ENCODE results near the gene SMIM43.
A peak's percentile ranks its signal among the peaks of the same experiment; 100 is the strongest.

Gene SMIM43

GRCh38 chr4:121764702-121765367 is at the start of gene SMIM43:
TSS of gene SMIM43 (minus strand) at chr4:121765164. CDS start at chr4:121765105, 59 bp downstream.
- DNase-seq, result no peak

GRCh38 chr4:121814756-121815155 is 49.8 kb upstream of the SMIM43 start:
- no peak for DNase-seq

GRCh38 chr4:121811122-121811521 is 46.2 kb upstream of the SMIM43 start:
- no peak for DNase-seq

- no peak for DNase-seq
Measured at GRCh38 chr4:121806411-121806810, 41.4 kb upstream of the SMIM43 start.

- DNase-seq, result no peak
Measured at GRCh38 chr4:121801715-121802075, 36.7 kb upstream of the SMIM43 start.

GRCh38 chr4:121800961-121801714 is 36.2 kb upstream of the SMIM43 start, which contains the start of gene EXOSC9:
TSS of gene EXOSC9 (plus strand) at chr4:121801323. CDS start at chr4:121801425, 102 bp downstream.
- DNase-seq, result peak; percentile 96

GRCh38 chr4:121800638-121800960 is 35.6 kb upstream of the SMIM43 start:
- no peak for DNase-seq

GRCh38 chr4:121799867-121800501 is 35.0 kb upstream of the SMIM43 start:
- no peak for DNase-seq

GRCh38 chr4:121799208-121799823 is 34.4 kb upstream of the SMIM43 start:
- DNase-seq, result no peak

- no peak for DNase-seq
Measured at GRCh38 chr4:121796283-121796682, 31.3 kb upstream of the SMIM43 start.

- DNase-seq, result peak; percentile 94
Measured at GRCh38 chr4:121794505-121795188, 29.7 kb upstream of the SMIM43 start.

- no peak for DNase-seq
Measured at GRCh38 chr4:121792966-121793365, 28.0 kb upstream of the SMIM43 start.

GRCh38 chr4:121791481-121791880 is 26.5 kb upstream of the SMIM43 start:
- DNase-seq, result no peak

- peak; percentile 92 for DNase-seq
Measured at GRCh38 chr4:121790976-121791375, 26.0 kb upstream of the SMIM43 start.

GRCh38 chr4:121789960-121790829 is 25.2 kb upstream of the SMIM43 start:
- no peak for DNase-seq

- DNase-seq, result no peak
Measured at GRCh38 chr4:121789455-121789854, 24.5 kb upstream of the SMIM43 start.

GRCh38 chr4:121788896-121789295 is 23.9 kb upstream of the SMIM43 start:
- no peak for DNase-seq

- no peak for DNase-seq
Measured at GRCh38 chr4:121786221-121786620, 21.3 kb upstream of the SMIM43 start.

- no peak for DNase-seq
Measured at GRCh38 chr4:121785479-121785878, 20.5 kb upstream of the SMIM43 start.

GRCh38 chr4:121784975-121785374 is 20.0 kb upstream of the SMIM43 start:
- DNase-seq, result no peak

- DNase-seq, result no peak
Measured at GRCh38 chr4:121784401-121784800, 19.4 kb upstream of the SMIM43 start.

- DNase-seq, result no peak
Measured at GRCh38 chr4:121783210-121783609, 18.2 kb upstream of the SMIM43 start.

All from hematopoietic multipotent progenitor cell treated with erythropoietin and hydrocortisone succinate and interleukin-3 and kit ligand, for 6 days (in vitro differentiated cells).